H9 (cell line): ENCODE results near the gene DICER1. TPM values are rescaled to one million over a fixed set of nuclear protein-coding genes. Genes with fewer than 3 reads are reported as not detected.

Experiments used
- DNase-seq: peaks from one replicate; pipeline ENCODE4 v3.0.0-alpha.2; 2017
- H2AFZ ChIP-seq: one replicate; pipeline ENCODE4 v1.6.1; 2013; ENCODE audit warnings: mild to moderate bottlenecking, low read length, control low read depth, moderate library complexity
- H2AK5ac ChIP-seq: 2 replicates; pipeline ENCODE4 v1.6.1; 2013; ENCODE audit warnings: low read length, control low read depth, mixed read lengths; ENCODE audit not compliant: insufficient read length
- H2BK120ac ChIP-seq: one replicate; pipeline ENCODE4 v1.6.1; 2013; ENCODE audit warnings: low read depth, mild to moderate bottlenecking, low read length, control low read depth, inconsistent platforms; ENCODE audit not compliant: poor library complexity, severe bottlenecking
- H2BK12ac ChIP-seq: 2 replicates; pipeline ENCODE4 v1.6.1; 2013; ENCODE audit warnings: low read length, control low read depth, mixed read lengths, low read depth; ENCODE audit not compliant: insufficient read length
- H2BK15ac ChIP-seq: 2 replicates; pipeline ENCODE4 v1.6.1; 2013; ENCODE audit warnings: low read depth, low read length, control low read depth
- H2BK20ac ChIP-seq: one replicate; pipeline ENCODE4 v1.6.1; 2013; ENCODE audit warnings: low read depth, mild to moderate bottlenecking, low read length, control low read depth, inconsistent platforms; ENCODE audit not compliant: poor library complexity, severe bottlenecking
- H2BK5ac ChIP-seq: 2 replicates; pipeline ENCODE4 v1.6.1; 2013; ENCODE audit warnings: low read length, control low read depth, mixed read lengths; ENCODE audit not compliant: insufficient read length
- H3K14ac ChIP-seq: 2 replicates; pipeline ENCODE4 v1.6.1; 2013; ENCODE audit warnings: low read length, control low read depth; ENCODE audit not compliant: insufficient read depth
- H3K18ac ChIP-seq: 2 replicates; pipeline ENCODE4 v1.6.1; 2013; ENCODE audit warnings: low read depth, mild to moderate bottlenecking, mixed read lengths, low read length, control low read depth; ENCODE audit not compliant: insufficient read length
- H3K23ac ChIP-seq: 2 replicates; pipeline ENCODE4 v1.6.1; 2013; ENCODE audit warnings: low read length, control low read depth, mixed read lengths, low read depth; ENCODE audit not compliant: insufficient read length
- H3K23me2 ChIP-seq: 2 replicates; pipeline ENCODE4 v1.6.1; 2013; ENCODE audit warnings: low read depth, mild to moderate bottlenecking, mixed read lengths, low read length, control low read depth; ENCODE audit not compliant: insufficient read length, poor library complexity, severe bottlenecking
- H3K27ac ChIP-seq: 2 replicates; pipeline ENCODE4 v1.5.1; 2013; ENCODE audit warnings: low read length, control low read depth, mixed read lengths, low read depth; ENCODE audit not compliant: insufficient read length
- H3K27me3 ChIP-seq: 2 replicates; pipeline ENCODE4 v1.6.1; 2013; ENCODE audit warnings: low read length, control low read depth, inconsistent platforms; ENCODE audit not compliant: insufficient read depth
- H3K4ac ChIP-seq: 2 replicates; pipeline ENCODE4 v1.6.1; 2013; ENCODE audit warnings: low read depth, mild to moderate bottlenecking, control low read depth, inconsistent platforms, low read length, moderate library complexity
- H3K4me1 ChIP-seq: 2 replicates; pipeline ENCODE4 v1.6.1; 2013; ENCODE audit warnings: low read length, control low read depth, inconsistent platforms; ENCODE audit not compliant: insufficient read depth
- H3K4me2 ChIP-seq: 2 replicates; pipeline ENCODE4 v1.6.1; 2013; ENCODE audit warnings: low read length, control low read depth, mixed read lengths; ENCODE audit not compliant: insufficient read length, insufficient read depth
- H3K56ac ChIP-seq: 2 replicates; pipeline ENCODE4 v1.6.1; 2013; ENCODE audit warnings: low read depth, mild to moderate bottlenecking, mixed read lengths, low read length, control low read depth; ENCODE audit not compliant: insufficient read length
- H3K79me1 ChIP-seq: 2 replicates; pipeline ENCODE4 v1.6.1; 2013; ENCODE audit warnings: low read depth, mild to moderate bottlenecking, moderate library complexity, low read length, control low read depth, inconsistent platforms; ENCODE audit not compliant: insufficient read depth, poor library complexity, severe bottlenecking
- H3K79me2 ChIP-seq: 2 replicates; pipeline ENCODE4 v1.6.1; 2013; ENCODE audit warnings: low read length, control low read depth, inconsistent platforms; ENCODE audit not compliant: insufficient read depth
- H3K9ac ChIP-seq: 2 replicates; pipeline ENCODE4 v1.6.1; 2013; ENCODE audit warnings: low read length, control low read depth, mixed read lengths; ENCODE audit not compliant: insufficient read length; ENCODE audit errors: extremely low read depth
- H3K9me3 ChIP-seq: one replicate; pipeline ENCODE4 v1.6.1; 2013; ENCODE audit warnings: low read depth, low read length, inconsistent platforms; ENCODE audit not compliant: control insufficient read depth
- H3T11ph ChIP-seq: one replicate; pipeline ENCODE4 v1.6.1; 2013; ENCODE audit warnings: mild to moderate bottlenecking, low read length, control low read depth, inconsistent platforms
- H4K20me1 ChIP-seq: one replicate; pipeline ENCODE4 v1.6.1; 2013; ENCODE audit not compliant: control insufficient read depth, insufficient read length, insufficient read depth
- H4K5ac ChIP-seq: 2 replicates; pipeline ENCODE4 v1.6.1; 2013; ENCODE audit warnings: low read depth, mild to moderate bottlenecking, mixed read lengths, low read length, control low read depth; ENCODE audit not compliant: insufficient read length
- H4K8ac ChIP-seq: replicated peaks from 2 replicates; pipeline ENCODE4 v1.6.1; 2013; ENCODE audit warnings: low read length, control low read depth, mixed read lengths, low read depth; ENCODE audit not compliant: insufficient read length
- H4K91ac ChIP-seq: 2 replicates; pipeline ENCODE4 v1.6.1; 2013; ENCODE audit warnings: low read depth, mild to moderate bottlenecking, moderate library complexity, mixed read lengths, low read length, control low read depth; ENCODE audit not compliant: insufficient read length
- H3K27ac Mint-ChIP-seq, 3 experiments: 2 replicates in 2 of 3; 3 replicates in 1 of 3; pipeline ENCODE4 v1.8.0; 2020 to 2021; ENCODE audit warnings: mixed read lengths in 3 of 3, mild to moderate bottlenecking in 1 of 3, moderate library complexity in 1 of 3
- H3K27me3 Mint-ChIP-seq: 2 replicates; pipeline ENCODE4 v1.8.0; 2021; ENCODE audit warnings: low read depth, mild to moderate bottlenecking, moderate library complexity, mixed read lengths
- H3K36me3 Mint-ChIP-seq, 3 experiments: 2 replicates in 2 of 3; 3 replicates in 1 of 3; pipeline ENCODE4 v1.8.0; 2020 to 2021; ENCODE audit warnings: low read depth in 3 of 3, mixed read lengths in 3 of 3; ENCODE audit not compliant: insufficient read depth in 1 of 3
- H3K4me1 Mint-ChIP-seq, 2 experiments: 2 replicates each; pipeline ENCODE4 v1.8.0; 2020; ENCODE audit warnings: mixed read lengths in 2 of 2
- H3K4me3 Mint-ChIP-seq, 2 experiments: 2 replicates in 1 of 2; 3 replicates in 1 of 2; pipeline ENCODE4 v1.8.0; 2020 to 2021; ENCODE audit warnings: mild to moderate bottlenecking in 2 of 2, mixed read lengths in 2 of 2, moderate library complexity in 1 of 2
- H3K9me3 Mint-ChIP-seq, 2 experiments: 2 replicates in 1 of 2; 3 replicates in 1 of 2; pipeline ENCODE4 v1.8.0; 2020; ENCODE audit warnings: mild to moderate bottlenecking in 2 of 2, mixed read lengths in 2 of 2, moderate library complexity in 1 of 2
- WGBS: extraction: QIAGEN DNeasy Blood & Tissue Kit; methylation state at CpG from one replicate; pipeline ENCODE4 v1.1.7; 2013; ENCODE audit warnings: missing lambda C conversion rate, low lambda C conversion rate, mixed read lengths; ENCODE audit not compliant: insufficient read length; ENCODE audit errors: extremely low coverage; 5-methylcytosine and 5-hydroxymethylcytosine counted together
- total RNA-seq: library from RNA; stranded (reverse); gene quantifications from 2 replicates; pipeline ENCODE4 v1.2.1, GENCODE V29; 2021
- TF ChIP-seq, protein P1 (sequence below): fragments of 200-600 bp; sonication (generic); conservative IDR thresholded peaks from 3 replicates; pipeline ENCODE4 v1.8.0; 2021; ENCODE audit warnings: antibody characterized with exemption, mild to moderate bottlenecking

Gene DICER1
- total RNA-seq, 1 experiment from 2014 or later: 57.0 TPM

DNA sequence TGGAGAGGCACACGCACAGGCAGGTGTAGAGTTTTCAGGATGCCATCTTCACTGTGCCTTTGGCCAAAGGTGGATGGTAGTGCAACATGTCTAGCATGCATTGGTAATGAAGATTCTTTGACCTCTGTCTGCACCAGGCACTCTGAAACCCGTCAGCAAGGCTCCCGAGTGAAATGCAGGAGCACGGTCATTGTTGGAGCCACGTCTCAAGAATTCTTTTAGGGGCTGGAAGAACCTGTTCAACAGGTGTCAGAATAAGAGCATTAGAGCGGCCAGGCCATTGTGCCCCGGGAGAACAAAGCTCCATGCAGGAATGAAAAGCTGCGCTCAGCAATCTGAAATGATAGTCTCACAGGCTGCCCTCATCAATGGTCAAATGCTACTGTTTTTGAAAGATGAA, 40.2 kb upstream of the DICER1 start:
- H4K20me1 ChIP-seq: no peaks in the 10 kb centered on the region
- H4K8ac ChIP-seq: no peak overlapping the region
- no peak overlapping the region for H3K4ac ChIP-seq
- no peak overlapping the region for H3K27ac ChIP-seq
- H2BK120ac ChIP-seq: no peak overlapping the region
- peaks cover 45 to 48% of the 10 kb centered on the region in 2 experiments for H3K4me1 Mint-ChIP-seq
- no peak overlapping the region for H3K23ac ChIP-seq
- H2AFZ ChIP-seq: no peak overlapping the region
- no peak overlapping the region for H3K9ac ChIP-seq
- no peaks in the 10 kb centered on the region; a peak in 1 of 7 replicates for H3K36me3 Mint-ChIP-seq
- H3K4me2 ChIP-seq: no peak overlapping the region
- peaks cover 2% of the 10 kb centered on the region; the same call in 1 of the 2 replicates for H3K27me3 Mint-ChIP-seq
- peak overlapping the region in 1 of 2 experiments; percentile 9; a peak in 1 of 5 replicates for H3K4me3 Mint-ChIP-seq
- H3K27ac Mint-ChIP-seq: peak overlapping the region in 2 of 3 experiments; percentile 54 to 93; a peak in 3 of 7 replicates
- no CpG with 5 or more reads among the region's 8 CpGs for WGBS
- H2BK5ac ChIP-seq: no peak overlapping the region
- H2BK15ac ChIP-seq: no peak overlapping the region
- peak; percentile 51 for DNase-seq
- no peak overlapping the region for H2BK20ac ChIP-seq
- H2BK12ac ChIP-seq: no peak overlapping the region
- no peaks in the 10 kb centered on the region for H3K79me1 ChIP-seq
- TF ChIP-seq, protein P1, sequence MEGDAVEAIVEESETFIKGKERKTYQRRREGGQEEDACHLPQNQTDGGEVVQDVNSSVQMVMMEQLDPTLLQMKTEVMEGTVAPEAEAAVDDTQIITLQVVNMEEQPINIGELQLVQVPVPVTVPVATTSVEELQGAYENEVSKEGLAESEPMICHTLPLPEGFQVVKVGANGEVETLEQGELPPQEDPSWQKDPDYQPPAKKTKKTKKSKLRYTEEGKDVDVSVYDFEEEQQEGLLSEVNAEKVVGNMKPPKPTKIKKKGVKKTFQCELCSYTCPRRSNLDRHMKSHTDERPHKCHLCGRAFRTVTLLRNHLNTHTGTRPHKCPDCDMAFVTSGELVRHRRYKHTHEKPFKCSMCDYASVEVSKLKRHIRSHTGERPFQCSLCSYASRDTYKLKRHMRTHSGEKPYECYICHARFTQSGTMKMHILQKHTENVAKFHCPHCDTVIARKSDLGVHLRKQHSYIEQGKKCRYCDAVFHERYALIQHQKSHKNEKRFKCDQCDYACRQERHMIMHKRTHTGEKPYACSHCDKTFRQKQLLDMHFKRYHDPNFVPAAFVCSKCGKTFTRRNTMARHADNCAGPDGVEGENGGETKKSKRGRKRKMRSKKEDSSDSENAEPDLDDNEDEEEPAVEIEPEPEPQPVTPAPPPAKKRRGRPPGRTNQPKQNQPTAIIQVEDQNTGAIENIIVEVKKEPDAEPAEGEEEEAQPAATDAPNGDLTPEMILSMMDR: no peak
- H4K91ac ChIP-seq: no peak overlapping the region
- no peak overlapping the region for H4K5ac ChIP-seq
- H3K56ac ChIP-seq: no peak overlapping the region
- H3K23me2 ChIP-seq: no peaks in the 10 kb centered on the region
- no peak overlapping the region for H2AK5ac ChIP-seq
- H3K79me2 ChIP-seq: no peaks in the 10 kb centered on the region
- no peaks in the 10 kb centered on the region; a peak in 1 of 5 replicates for H3K9me3 Mint-ChIP-seq
- peak overlapping the region; percentile 54; the same call in 1 of the 2 replicates for H3K14ac ChIP-seq
- H3K4me1 ChIP-seq: peaks cover 7% of the 10 kb centered on the region; the same call in 1 of the 2 replicates
- no peaks in the 10 kb centered on the region for H3K9me3 ChIP-seq
- H3K18ac ChIP-seq: no peak overlapping the region
- H3T11ph ChIP-seq: no peak overlapping the region
- H3K27me3 ChIP-seq: no peaks in the 10 kb centered on the region
